Left renal pelvis (tissue), 4 donors: ENCODE measurements around the gene DMRTC1B. TPM values are rescaled to one million over a fixed set of nuclear protein-coding genes. Genes with fewer than 3 reads are reported as not detected.

Experiments
- polyA plus RNA-seq, 4 donors: library from polyadenylated mRNA; unstranded; fragments of 120-200 nt; gene quantifications; one replicate each; pipeline ENCODE4 v1.2.1, GENCODE V29; 2013; ENCODE audit not compliant: insufficient read length in 4 of 4

Gene DMRTC1B
- polyA plus RNA-seq, 4 donors: 2.8 to 4.7 (median 4.4) TPM

Other genes with a start within 250 kb of the DMRTC1B start
- 10 to 100 TPM; 28.1 to 40.1 (median 33.4) TPM for gene HDAC8, start 204.0 kb upstream of the DMRTC1B start, polyA plus RNA-seq
- gene PHKA1, start 62.6 kb upstream of the DMRTC1B start, polyA plus RNA-seq: 1 to 10 TPM; 5.9 to 7.0 (median 6.1) TPM
- gene FAM236B, start 5.8 kb downstream of the DMRTC1B start, polyA plus RNA-seq: not detected
- gene FAM236D, start 31.3 kb downstream of the DMRTC1B start, polyA plus RNA-seq: not detected
- not detected for gene FAM236C, start 135.7 kb downstream of the DMRTC1B start, polyA plus RNA-seq
- under 1 TPM in 3 of 4 donors, not detected in 1; 0.30 to 0.92 (median 0.47) TPM for gene FAM236A, start 161.3 kb downstream of the DMRTC1B start, polyA plus RNA-seq
- gene DMRTC1, start 166.9 kb downstream of the DMRTC1B start, polyA plus RNA-seq: under 1 TPM; 0.17 to 0.70 (median 0.22) TPM
- under 1 TPM in 1 of 4 donors, not detected in 3; 0.09 TPM for gene PABPC1L2B, start 226.0 kb downstream of the DMRTC1B start, polyA plus RNA-seq